ENCODE results near the gene SNORC. TPM values are rescaled to one million over a fixed set of nuclear protein-coding genes. Genes with fewer than 3 reads are reported as not detected.

SNORC gene
- total RNA-seq, 1 donor from 2014 or later: 3.1 TPM

- Histone ChIP-seq H2AFZ (ENCODE audit: low read depth, low read length) (peak overlapping the region; percentile 87), H3K36me3 (ENCODE audit: insufficient read depth, low read length) (no peaks in the 10 kb centered on the region), H3K9ac (ENCODE audit: low read length) (peak overlapping the region; percentile 68), H3K27ac (ENCODE audit: low read depth, low read length) (peak overlapping the region; percentile 81), H3K4me2 (ENCODE audit: low read length) (peak overlapping the region; percentile 80), H3K4me3 (ENCODE audit: insufficient read depth, low read depth, low read length) (peak overlapping the region; percentile 23), H3K4me1 (ENCODE audit: insufficient read depth, low read length) (peaks cover 16% of the 10 kb centered on the region), H4K20me1 (ENCODE audit: insufficient read depth, low read length) (no peaks in the 10 kb centered on the region), H3K9me3 (ENCODE audit: insufficient read depth, low read depth, low read length) (no peaks in the 10 kb centered on the region), H3K27me3 (ENCODE audit: insufficient read depth, low read length) (no peaks in the 10 kb centered on the region), H3K79me2 (ENCODE audit: insufficient read depth, low read length) (no peaks in the 10 kb centered on the region)
- TF ChIP-seq EZH2 (IDR thresholded peaks at IDR 0.05; ENCODE audit: insufficient read depth, low read length) (no peak), CTCF (IDR thresholded peaks at IDR 0.05; ENCODE audit: insufficient read depth, low read depth, low read length) (no peak)
- no peak overlapping the region for H3K4me3 Mint-ChIP-seq (ENCODE audit: unreplicated experiment)
- DNase-seq (ENCODE audit: low read depth): no peak
- H3K4me1 Mint-ChIP-seq (ENCODE audit: low read depth, unreplicated experiment): peaks cover 5% of the 10 kb centered on the region
- H3K9me3 Mint-ChIP-seq (ENCODE audit: unreplicated experiment): no peaks in the 10 kb centered on the region
- no peaks in the 10 kb centered on the region for H3K27me3 Mint-ChIP-seq (ENCODE audit: low read depth, unreplicated experiment)
- no peak for FAIRE-seq
- no peaks in the 10 kb centered on the region for H3K36me3 Mint-ChIP-seq (ENCODE audit: low read depth, unreplicated experiment)
- H3K27ac Mint-ChIP-seq (ENCODE audit: unreplicated experiment): no peak overlapping the region
These were observed 31.0 kb downstream of the SNORC start for GRCh38 chr2:232900811-232901735.

- Histone ChIP-seq H4K20me1 (ENCODE audit: insufficient read depth, low read length) (no peaks in the 10 kb centered on the region), H3K9me3 (ENCODE audit: insufficient read depth, low read depth, low read length) (no peaks in the 10 kb centered on the region), H3K27me3 (ENCODE audit: insufficient read depth, low read length) (no peaks in the 10 kb centered on the region), H3K36me3 (ENCODE audit: insufficient read depth, low read length) (no peaks in the 10 kb centered on the region), H3K9ac (ENCODE audit: low read length) (peak overlapping the region; percentile 68), H3K27ac (ENCODE audit: low read depth, low read length) (peak overlapping the region; percentile 81), H3K4me3 (ENCODE audit: insufficient read depth, low read depth, low read length) (peak overlapping the region; percentile 23), H3K79me2 (ENCODE audit: insufficient read depth, low read length) (no peaks in the 10 kb centered on the region), H2AFZ (ENCODE audit: low read depth, low read length) (peak overlapping the region; percentile 87), H3K4me2 (ENCODE audit: low read length) (peak overlapping the region; percentile 80), H3K4me1 (ENCODE audit: insufficient read depth, low read length) (peaks cover 16% of the 10 kb centered on the region)
- H3K36me3 Mint-ChIP-seq (ENCODE audit: low read depth, unreplicated experiment): no peaks in the 10 kb centered on the region
- peaks cover 5% of the 10 kb centered on the region for H3K4me1 Mint-ChIP-seq (ENCODE audit: low read depth, unreplicated experiment)
- no peak for TF ChIP-seq EZH2 (IDR thresholded peaks at IDR 0.05; ENCODE audit: insufficient read depth, low read length)
- TF ChIP-seq CTCF (IDR thresholded peaks at IDR 0.05; ENCODE audit: insufficient read depth, low read depth, low read length): no peak
- no peak overlapping the region for H3K27ac Mint-ChIP-seq (ENCODE audit: unreplicated experiment)
- no peak overlapping the region for H3K4me3 Mint-ChIP-seq (ENCODE audit: unreplicated experiment)
- DNase-seq (ENCODE audit: low read depth) (peak; percentile 87), FAIRE-seq (peak; percentile 83)
- no peaks in the 10 kb centered on the region for H3K9me3 Mint-ChIP-seq (ENCODE audit: unreplicated experiment)
- H3K27me3 Mint-ChIP-seq (ENCODE audit: low read depth, unreplicated experiment): no peaks in the 10 kb centered on the region
These were observed 31.9 kb downstream of the SNORC start for GRCh38 chr2:232901736-232902578.
